ENCODE measurements around the gene KRT39. TPM values are rescaled to one million over a fixed set of nuclear protein-coding genes. Genes with fewer than 3 reads are reported as not detected.

Gene KRT39
- total RNA-seq, 4 donors from 2014 or later: not detected

DNA sequence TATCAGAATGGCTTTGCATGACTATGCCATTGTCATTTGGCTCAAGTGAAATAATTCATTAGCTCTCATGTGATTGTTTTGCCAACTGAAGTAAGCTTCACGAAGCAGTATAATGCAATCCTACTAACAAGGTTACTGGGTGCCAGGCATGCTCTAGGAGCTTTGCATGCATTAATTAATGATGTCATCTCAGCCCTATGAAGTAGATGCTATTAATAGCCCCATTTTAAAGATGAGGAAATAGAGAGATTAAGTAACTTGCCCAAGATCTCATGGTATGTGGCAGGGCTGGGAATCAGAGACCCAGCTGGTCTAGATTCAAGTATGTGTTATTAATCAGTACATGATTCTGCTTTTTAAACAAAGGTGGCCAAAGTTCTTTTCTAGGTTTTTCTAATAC is 14.1 kb downstream of the KRT39 start:
- Histone ChIP-seq H3K4me1 (peaks cover 13 to 14% of the 10 kb centered on the region in 2 donors), H3K9me3 (no peaks in the 10 kb centered on the region), H3K27ac (peak overlapping the region in 3 of 4 donors; percentile 25 to 52 (median 46)), H3K4me3 (no peak overlapping the region), H3K36me3 (no peaks in the 10 kb centered on the region), H3K27me3 (peaks cover 3 to 15% (median 8%) of the 10 kb centered on the region in 3 donors)
- DNase-seq (no peak), ATAC-seq (peak; percentile 56 to 73)
- intact Hi-C loops (cut with DNase I; ENCODE audit: low total_unique reads): loop anchor here (2.0 to 5.0 kb wide), 2 partner anchors 28 to 40 kb away; no protein-coding TSS in a partner anchor
- TF ChIP-seq CTCF (IDR thresholded peaks at IDR 0.05 in 4 of 5, conservative IDR thresholded peaks at IDR 0.05 in 1 of 5) (no peak), POLR2A (IDR thresholded peaks at IDR 0.05) (no peak)
- in situ Hi-C loops (cut with MboI; ENCODE audit: low sequenced_read_pairs in 4 of 4): loop anchor here in 2 of 4 donors (25.0 kb wide), 2 partner anchors 90 to 110 kb away; partner anchors contain the start of genes KRT12 (in 1 of the 2), KRTAP2-2 (in 1 of the 2), KRTAP2-3 (in 1 of the 2) and KRTAP2-4 (in 1 of the 2)

- intact Hi-C loops (cut with DNase I; ENCODE audit: low total_unique reads): loop anchor here (2.0 to 5.0 kb wide), 2 partner anchors 29 to 40 kb away; no protein-coding TSS in a partner anchor
- DNase-seq (no peak), ATAC-seq (peak; percentile 49 to 78)
- in situ Hi-C loops (cut with MboI; ENCODE audit: low sequenced_read_pairs in 4 of 4): loop anchor here in 2 of 4 donors (25.0 kb wide), 2 partner anchors 90 to 110 kb away; partner anchors contain the start of genes KRT12 (in 1 of the 2), KRTAP2-2 (in 1 of the 2), KRTAP2-3 (in 1 of the 2) and KRTAP2-4 (in 1 of the 2)
- Histone ChIP-seq H3K9me3 (no peaks in the 10 kb centered on the region), H3K27me3 (peaks cover 3 to 15% (median 8%) of the 10 kb centered on the region in 3 donors), H3K36me3 (no peaks in the 10 kb centered on the region), H3K4me1 (peaks cover 13 to 14% of the 10 kb centered on the region in 2 donors), H3K4me3 (no peak overlapping the region), H3K27ac (peak overlapping the region in 3 of 4 donors; percentile 25 to 52 (median 46))
- TF ChIP-seq CTCF (IDR thresholded peaks at IDR 0.05 in 4 of 5, conservative IDR thresholded peaks at IDR 0.05 in 1 of 5) (no peak), POLR2A (IDR thresholded peaks at IDR 0.05) (no peak)
These were observed 14.6 kb downstream of the KRT39 start for GRCh38 chr17:40952154-40952553.

DNA sequence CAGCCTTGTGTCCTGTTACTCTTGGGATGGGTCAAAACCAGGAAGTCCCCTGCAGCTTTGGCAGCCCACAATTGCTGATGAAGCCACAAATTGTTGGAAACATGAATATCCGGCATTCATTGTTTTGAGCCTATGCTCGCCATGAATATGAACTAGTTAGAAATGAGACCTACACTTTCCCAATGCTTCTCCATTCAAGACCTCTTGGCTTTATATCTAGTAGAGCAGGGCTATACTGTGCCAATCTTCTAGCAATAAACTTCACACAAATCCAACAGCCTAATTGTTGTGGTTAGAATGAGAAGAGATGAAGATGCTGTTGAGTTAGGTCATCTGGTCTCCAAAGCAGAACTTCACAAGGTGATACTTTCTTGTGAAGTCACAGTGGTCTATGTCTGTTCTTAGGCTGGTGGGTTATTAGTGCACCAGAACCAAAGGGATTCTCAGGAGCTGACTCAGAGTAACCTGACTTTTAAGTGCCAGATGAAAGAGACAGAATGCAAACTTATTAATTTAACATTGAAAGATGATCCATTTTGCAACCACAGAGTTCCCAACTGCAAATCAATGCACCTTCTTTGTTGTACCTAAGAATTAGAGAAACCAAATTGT is 15.6 kb downstream of the KRT39 start:
- H3K27ac ChIP-seq: no peak overlapping the region
- no peaks in the 10 kb centered on the region for H3K9me3 ChIP-seq
- ATAC-seq (no peak), DNase-seq (no peak)
- TF ChIP-seq CTCF (IDR thresholded peaks at IDR 0.05 in 4 of 5, conservative IDR thresholded peaks at IDR 0.05 in 1 of 5) (no peak), POLR2A (IDR thresholded peaks at IDR 0.05) (no peak)
- no peak overlapping the region for H3K4me3 ChIP-seq
- in situ Hi-C loops (cut with MboI; ENCODE audit: low sequenced_read_pairs in 4 of 4): loop anchor here in 2 of 4 donors (25.0 kb wide), 2 partner anchors 89 to 111 kb away; partner anchors contain the start of genes KRT12 (in 1 of the 2), KRTAP2-2 (in 1 of the 2), KRTAP2-3 (in 1 of the 2) and KRTAP2-4 (in 1 of the 2)
- H3K4me1 ChIP-seq: peaks cover 13 to 14% of the 10 kb centered on the region in 2 donors
- intact Hi-C loops (cut with DNase I; ENCODE audit: low total_unique reads): loop anchor here (5.0 kb wide), 1 partner anchor 39 kb away; no protein-coding TSS in a partner anchor
- H3K27me3 ChIP-seq: peaks cover 3 to 15% (median 8%) of the 10 kb centered on the region in 3 donors
- no peaks in the 10 kb centered on the region for H3K36me3 ChIP-seq

- no peak for TF ChIP-seq POLR2A (IDR thresholded peaks at IDR 0.05)
- no peak for TF ChIP-seq CTCF (IDR thresholded peaks at IDR 0.05 in 4 of 5, conservative IDR thresholded peaks at IDR 0.05 in 1 of 5)
- Histone ChIP-seq H3K4me3 (no peak overlapping the region), H3K4me1 (peaks cover 13 to 14% of the 10 kb centered on the region in 2 donors), H3K27me3 (peaks cover 3 to 15% (median 8%) of the 10 kb centered on the region in 3 donors), H3K36me3 (no peaks in the 10 kb centered on the region), H3K9me3 (no peaks in the 10 kb centered on the region), H3K27ac (no peak overlapping the region)
- peak; percentile 16 for DNase-seq
- intact Hi-C loops (cut with DNase I; ENCODE audit: low total_unique reads) (loop anchor here (5.0 kb wide), 1 partner anchor 38 kb away; no protein-coding TSS in a partner anchor), in situ Hi-C loops (cut with MboI; ENCODE audit: low sequenced_read_pairs in 4 of 4) (loop anchor here in 2 of 4 donors (25.0 kb wide), 2 partner anchors 88 to 112 kb away; partner anchors contain the start of genes KRT12 (in 1 of the 2), KRTAP2-2 (in 1 of the 2), KRTAP2-3 (in 1 of the 2) and KRTAP2-4 (in 1 of the 2))
- peak in 1 of 2 donors; percentile 71 for ATAC-seq
These were observed 16.6 kb downstream of the KRT39 start for GRCh38 chr17:40950176-40950575.
